HCT116 (cell line): ENCODE data around the gene BSN. TPM values are rescaled to one million over a fixed set of nuclear protein-coding genes. Genes with fewer than 3 reads are reported as not detected.

ENCODE experiments used
- ATAC-seq: fragments of 200-7000 bp; cut with Tn5 transposase; 2 replicates; pipeline ENCODE4 v1.9.1; 2020; ENCODE audit warnings: mild to moderate bottlenecking, moderate library complexity
- BruUV-seq: library from RNA; stranded (reverse); fragments of 400-500 nt; replicated peaks from 2 replicates; lab custom pipeline; 2021; lab: Mats Ljungman, UMichigan
- CTCF ChIA-PET: fragments of 300-600 bp; sonication (Branson Sonifier 250); formaldehyde crosslinking; loops from one replicate; lab custom pipeline; 2021; ENCODE audit warnings: antibody characterized with exemption; lab: Charles Lee
- POLR2A ChIA-PET: fragments of 300-600, 350-600 bp; sonication (Branson Sonifier 250); formaldehyde crosslinking; loops from one replicate; lab custom pipeline; 2021; ENCODE audit warnings: antibody characterized with exemption; lab: Charles Lee
- RAD21 ChIA-PET, 2 experiments: fragments of 300-600 bp; sonication (Branson Sonifier 250); formaldehyde crosslinking; loops; one replicate each; lab custom pipeline; 2023; ENCODE audit warnings: low total read pairs in 2 of 2; ENCODE audit not compliant: uncharacterized antibody in 2 of 2, unreplicated experiment in 2 of 2, low non-redundant PET in 1 of 2; lab: Charles Lee
- DNase-seq: peaks from one replicate; pipeline ENCODE4 v3.0.0-alpha.2; 2010; ENCODE audit warnings: low read depth, low spot score
- H2AFZ ChIP-seq: fragments of 200-600 bp; shearing (Covaris generic), sonication (generic); 2 replicates; pipeline ENCODE4 v1.6.1; 2017; ENCODE audit warnings: low read depth, mixed run types, mixed read lengths, antibody characterized with exemption, low read length; ENCODE audit not compliant: poor library complexity, severe bottlenecking
- H3K27ac ChIP-seq: 2 replicates; pipeline ENCODE4 v1.5.1; 2012; ENCODE audit warnings: low read depth, low read length
- H3K27me3 ChIP-seq: fragments of 200-600 bp; sonication (generic); 2 replicates; pipeline ENCODE4 v1.6.1; 2016; ENCODE audit warnings: mixed run types, low read length, mixed read lengths; ENCODE audit not compliant: insufficient read depth
- H3K36me3 ChIP-seq, 2 experiments: fragments of 200-500 bp in 1 of 2; fragments of 200-600 bp in 1 of 2; sonication (Bioruptor generic) in 1 of 2; sonication (generic) in 1 of 2; 2 replicates each; pipeline versions ENCODE4 v1.5.1 to v1.6.1; 2014 to 2016; ENCODE audit warnings: low read length in 2 of 2, inconsistent platforms in 1 of 2, mixed read lengths in 1 of 2, mixed run types in 1 of 2; ENCODE audit not compliant: insufficient read depth in 2 of 2, control insufficient read depth in 1 of 2
- H3K4me1 ChIP-seq, 2 experiments: fragments of 200-600 bp in 1 of 2; sonication (generic) in 1 of 2; 2 replicates each; pipeline versions ENCODE4 v1.5.1 to v1.6.1; 2012 to 2017; ENCODE audit warnings: low read length in 2 of 2, inconsistent platforms in 1 of 2, mild to moderate bottlenecking in 1 of 2, mixed read lengths in 1 of 2, mixed run types in 1 of 2, moderate library complexity in 1 of 2; ENCODE audit not compliant: insufficient read depth in 2 of 2, control insufficient read depth in 1 of 2
- H3K4me2 ChIP-seq: fragments of 200-600 bp; sonication (generic); 2 replicates; pipeline ENCODE4 v1.6.1; 2017; ENCODE audit warnings: mixed run types, low read length, mixed read lengths
- H3K4me3 ChIP-seq, 2 experiments: fragments of 200-600 bp in 1 of 2; sonication (generic) in 1 of 2; replicated peaks in 1 of 2; 2 replicates each; pipeline ENCODE4 v1.5.1; 2011 to 2016; ENCODE audit warnings: low read length in 2 of 2, control low read depth in 1 of 2, low read depth in 1 of 2, mild to moderate bottlenecking in 1 of 2, mixed read lengths in 1 of 2, mixed run types in 1 of 2
- H3K79me2 ChIP-seq: fragments of 200-600 bp; sonication (generic); 2 replicates; pipeline ENCODE4 v1.6.1; 2017; ENCODE audit warnings: mild to moderate bottlenecking, mixed run types, low read length, moderate library complexity, mixed read lengths; ENCODE audit not compliant: insufficient read depth
- H3K9ac ChIP-seq: fragments of 200-600 bp; sonication (generic); 2 replicates; pipeline ENCODE4 v1.6.1; 2016; ENCODE audit warnings: low read length, mixed read lengths
- H3K9me2 ChIP-seq: fragments of 200-600 bp; sonication (generic), shearing (Covaris generic); 2 replicates; pipeline ENCODE4 v1.6.1; 2017; ENCODE audit warnings: mixed run types, mild to moderate bottlenecking, moderate library complexity; ENCODE audit not compliant: insufficient read depth
- H3K9me3 ChIP-seq, 2 experiments: fragments of 200-500 bp in 1 of 2; fragments of 200-600 bp in 1 of 2; sonication (Bioruptor generic) in 1 of 2; sonication (generic) in 1 of 2; 2 replicates each; pipeline ENCODE4 v1.6.1; 2014 to 2017; ENCODE audit warnings: low read length in 2 of 2, mixed read lengths in 2 of 2, inconsistent platforms in 1 of 2, low read depth in 1 of 2, mild to moderate bottlenecking in 1 of 2, mixed run types in 1 of 2, moderate library complexity in 1 of 2; ENCODE audit not compliant: control insufficient read depth in 1 of 2, insufficient read depth in 1 of 2
- H4K20me1 ChIP-seq: fragments of 200-600 bp; sonication (generic), shearing (Covaris generic); 2 replicates; pipeline ENCODE4 v1.6.1; 2017; ENCODE audit warnings: mixed run types, mild to moderate bottlenecking, moderate library complexity; ENCODE audit not compliant: insufficient read depth
- EGR1 ChIP-seq: IDR thresholded peaks from 2 replicates; pipeline ENCODE4 v1.6.1; 2012; ENCODE audit warnings: low read depth
- ELF1 ChIP-seq: IDR thresholded peaks from 2 replicates; pipeline ENCODE4 v1.6.1; 2012; ENCODE audit warnings: low read depth, borderline replicate concordance
- EZH2 ChIP-seq: fragments of 200-600 bp; sonication (generic); IDR thresholded peaks from 2 replicates; pipeline ENCODE4 v1.6.1; 2017; ENCODE audit warnings: antibody characterized with exemption, mixed run types
- EZH2phosphoT487 ChIP-seq: fragments of 200-600 bp; IDR thresholded peaks from 2 replicates; pipeline ENCODE4 v1.6.1; 2018; ENCODE audit warnings: antibody characterized with exemption, borderline replicate concordance
- FOSL1 ChIP-seq: IDR thresholded peaks from 2 replicates; pipeline ENCODE4 v1.6.1; 2012; ENCODE audit warnings: low read depth
- SIN3A ChIP-seq: IDR thresholded peaks from 2 replicates; pipeline ENCODE4 v1.6.1; 2012; ENCODE audit warnings: low read depth
- SP1 ChIP-seq: IDR thresholded peaks from 2 replicates; pipeline ENCODE4 v1.6.1; 2012; ENCODE audit warnings: low read depth
- SRF ChIP-seq: IDR thresholded peaks from 2 replicates; pipeline ENCODE4 v1.6.1; 2012; ENCODE audit warnings: low read depth
- ZFX ChIP-seq: fragments of 450-650 bp; IDR thresholded peaks from 2 replicates; pipeline ENCODE4 v1.6.1; 2017
- intact Hi-C: fragments of 100-400 bp; cut with micrococcal nuclease; formaldehyde crosslinking; loops from 2 replicates; pipeline ENCODE4 v1.10.0; 2022
- total RNA-seq: library from RNA; stranded (reverse); gene quantifications from one replicate; pipeline ENCODE4 v1.2.1, GENCODE V29; 2021; ENCODE audit not compliant: unreplicated experiment
- TF ChIP-seq, protein P1 (sequence below): IDR thresholded peaks from 2 replicates; pipeline ENCODE4 v1.6.1; 2011; ENCODE audit warnings: mild to moderate bottlenecking, low read length, moderate library complexity; ENCODE audit not compliant: insufficient replicate concordance; ENCODE audit errors: extremely low read depth
- TF ChIP-seq, protein P2 (sequence below): IDR thresholded peaks from 2 replicates; pipeline ENCODE4 v1.6.1; 2012; ENCODE audit warnings: low read depth
- TF ChIP-seq, protein P3 (sequence below): IDR thresholded peaks from 2 replicates; pipeline ENCODE4 v1.6.1; 2012

Gene BSN
- total RNA-seq, 1 experiment from 2014 or later, result 1.5 TPM

DNA sequence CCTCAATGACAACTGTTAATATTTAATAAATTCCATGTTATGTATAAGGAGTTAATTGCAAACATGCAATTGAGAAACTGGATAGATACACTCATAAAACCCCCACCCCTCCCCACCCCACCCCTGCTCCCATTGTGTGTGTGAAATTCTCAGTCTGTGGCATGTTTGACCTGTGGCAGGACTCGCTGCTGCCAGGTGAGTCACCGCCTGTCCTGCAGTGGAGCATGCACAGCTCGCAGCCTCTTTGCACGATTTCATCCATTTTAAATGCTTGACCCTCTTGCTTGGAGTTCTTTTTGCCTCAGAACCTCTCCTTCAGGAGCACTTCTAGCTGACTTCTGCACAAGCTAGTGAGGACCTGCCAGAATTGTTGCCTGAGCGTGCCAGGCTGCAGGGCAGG, 114.6 kb downstream of the BSN start:
- ATAC-seq, result no peak
- no TSS peak for BruUV-seq
- DNase-seq, result no peak
- POLR2A ChIA-PET, result interaction anchor here (1.5 kb wide), 1 partner anchor 129 kb away, joined by 5 read pairs; no protein-coding TSS in a partner anchor
- H3K4me2 ChIP-seq, result peak overlapping the region; percentile 34
- CTCF ChIA-PET, result interaction anchor here (2.1 kb wide), 1 partner anchor 129 kb away, joined by 18 read pairs; no protein-coding TSS in a partner anchor
- no peaks in the 10 kb centered on the region for H3K9me3 ChIP-seq
- no peaks in the 10 kb centered on the region for H4K20me1 ChIP-seq
- H3K27me3 ChIP-seq, result no peaks in the 10 kb centered on the region
- RAD21 ChIA-PET, result interaction anchor here (1.1 to 2.1 kb wide), 2 partner anchors 128 to 129 kb away, joined by 3 to 7 read pairs; no protein-coding TSS in a partner anchor
- no peak overlapping the region for H2AFZ ChIP-seq
- peaks cover 6 to 42% of the 10 kb centered on the region in 2 experiments; a peak in 3 of 4 replicates for H3K4me1 ChIP-seq
- TF ChIP-seq, protein P1, sequence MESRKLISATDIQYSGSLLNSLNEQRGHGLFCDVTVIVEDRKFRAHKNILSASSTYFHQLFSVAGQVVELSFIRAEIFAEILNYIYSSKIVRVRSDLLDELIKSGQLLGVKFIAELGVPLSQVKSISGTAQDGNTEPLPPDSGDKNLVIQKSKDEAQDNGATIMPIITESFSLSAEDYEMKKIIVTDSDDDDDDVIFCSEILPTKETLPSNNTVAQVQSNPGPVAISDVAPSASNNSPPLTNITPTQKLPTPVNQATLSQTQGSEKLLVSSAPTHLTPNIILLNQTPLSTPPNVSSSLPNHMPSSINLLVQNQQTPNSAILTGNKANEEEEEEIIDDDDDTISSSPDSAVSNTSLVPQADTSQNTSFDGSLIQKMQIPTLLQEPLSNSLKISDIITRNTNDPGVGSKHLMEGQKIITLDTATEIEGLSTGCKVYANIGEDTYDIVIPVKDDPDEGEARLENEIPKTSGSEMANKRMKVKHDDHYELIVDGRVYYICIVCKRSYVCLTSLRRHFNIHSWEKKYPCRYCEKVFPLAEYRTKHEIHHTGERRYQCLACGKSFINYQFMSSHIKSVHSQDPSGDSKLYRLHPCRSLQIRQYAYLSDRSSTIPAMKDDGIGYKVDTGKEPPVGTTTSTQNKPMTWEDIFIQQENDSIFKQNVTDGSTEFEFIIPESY, result no peak
- TF ChIP-seq ZFX, result no peak
- TF ChIP-seq, protein P2, sequence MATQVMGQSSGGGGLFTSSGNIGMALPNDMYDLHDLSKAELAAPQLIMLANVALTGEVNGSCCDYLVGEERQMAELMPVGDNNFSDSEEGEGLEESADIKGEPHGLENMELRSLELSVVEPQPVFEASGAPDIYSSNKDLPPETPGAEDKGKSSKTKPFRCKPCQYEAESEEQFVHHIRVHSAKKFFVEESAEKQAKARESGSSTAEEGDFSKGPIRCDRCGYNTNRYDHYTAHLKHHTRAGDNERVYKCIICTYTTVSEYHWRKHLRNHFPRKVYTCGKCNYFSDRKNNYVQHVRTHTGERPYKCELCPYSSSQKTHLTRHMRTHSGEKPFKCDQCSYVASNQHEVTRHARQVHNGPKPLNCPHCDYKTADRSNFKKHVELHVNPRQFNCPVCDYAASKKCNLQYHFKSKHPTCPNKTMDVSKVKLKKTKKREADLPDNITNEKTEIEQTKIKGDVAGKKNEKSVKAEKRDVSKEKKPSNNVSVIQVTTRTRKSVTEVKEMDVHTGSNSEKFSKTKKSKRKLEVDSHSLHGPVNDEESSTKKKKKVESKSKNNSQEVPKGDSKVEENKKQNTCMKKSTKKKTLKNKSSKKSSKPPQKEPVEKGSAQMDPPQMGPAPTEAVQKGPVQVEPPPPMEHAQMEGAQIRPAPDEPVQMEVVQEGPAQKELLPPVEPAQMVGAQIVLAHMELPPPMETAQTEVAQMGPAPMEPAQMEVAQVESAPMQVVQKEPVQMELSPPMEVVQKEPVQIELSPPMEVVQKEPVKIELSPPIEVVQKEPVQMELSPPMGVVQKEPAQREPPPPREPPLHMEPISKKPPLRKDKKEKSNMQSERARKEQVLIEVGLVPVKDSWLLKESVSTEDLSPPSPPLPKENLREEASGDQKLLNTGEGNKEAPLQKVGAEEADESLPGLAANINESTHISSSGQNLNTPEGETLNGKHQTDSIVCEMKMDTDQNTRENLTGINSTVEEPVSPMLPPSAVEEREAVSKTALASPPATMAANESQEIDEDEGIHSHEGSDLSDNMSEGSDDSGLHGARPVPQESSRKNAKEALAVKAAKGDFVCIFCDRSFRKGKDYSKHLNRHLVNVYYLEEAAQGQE, result no peak
- no peak for TF ChIP-seq ELF1
- no peak for TF ChIP-seq EGR1
- no peak for TF ChIP-seq FOSL1
- TF ChIP-seq, protein P3, sequence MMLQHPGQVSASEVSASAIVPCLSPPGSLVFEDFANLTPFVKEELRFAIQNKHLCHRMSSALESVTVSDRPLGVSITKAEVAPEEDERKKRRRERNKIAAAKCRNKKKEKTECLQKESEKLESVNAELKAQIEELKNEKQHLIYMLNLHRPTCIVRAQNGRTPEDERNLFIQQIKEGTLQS, result no peak
- TF ChIP-seq SP1, result no peak
- no peak for TF ChIP-seq SRF
- TF ChIP-seq SIN3A, result no peak
- TF ChIP-seq EZH2phosphoT487, result no peak
- TF ChIP-seq EZH2, result no peak
- H3K4me3 ChIP-seq, result no peak overlapping the region
- H3K36me3 ChIP-seq, result no peaks in the 10 kb centered on the region
- no peaks in the 10 kb centered on the region; the same call in 1 of the 2 replicates for H3K79me2 ChIP-seq
- H3K9me2 ChIP-seq, result no peaks in the 10 kb centered on the region
- no peak overlapping the region for H3K27ac ChIP-seq
- no peak overlapping the region for H3K9ac ChIP-seq
- intact Hi-C loops, result no loop called here
